GM12875 (cell line): ENCODE measurements around the gene RSPO3.

Source experiments
- H3K4me3 ChIP-seq: one replicate; pipeline ENCODE4 v1.5.1; 2011; ENCODE audit warnings: low read depth, low read length, control low read depth
- TF ChIP-seq, protein P1 (sequence below): IDR thresholded peaks from 2 replicates; pipeline ENCODE4 v1.5.1; 2011; ENCODE audit warnings: low read depth, mild to moderate bottlenecking, control low read depth, inconsistent platforms, low read length, moderate library complexity, borderline replicate concordance; ENCODE audit not compliant: insufficient read depth

Gene RSPO3

GRCh38 chr6:127119102-127120022 lies 891 bp downstream of the RSPO3 start:
- peak overlapping the region; percentile 24 for H3K4me3 ChIP-seq
- TF ChIP-seq, protein P1, sequence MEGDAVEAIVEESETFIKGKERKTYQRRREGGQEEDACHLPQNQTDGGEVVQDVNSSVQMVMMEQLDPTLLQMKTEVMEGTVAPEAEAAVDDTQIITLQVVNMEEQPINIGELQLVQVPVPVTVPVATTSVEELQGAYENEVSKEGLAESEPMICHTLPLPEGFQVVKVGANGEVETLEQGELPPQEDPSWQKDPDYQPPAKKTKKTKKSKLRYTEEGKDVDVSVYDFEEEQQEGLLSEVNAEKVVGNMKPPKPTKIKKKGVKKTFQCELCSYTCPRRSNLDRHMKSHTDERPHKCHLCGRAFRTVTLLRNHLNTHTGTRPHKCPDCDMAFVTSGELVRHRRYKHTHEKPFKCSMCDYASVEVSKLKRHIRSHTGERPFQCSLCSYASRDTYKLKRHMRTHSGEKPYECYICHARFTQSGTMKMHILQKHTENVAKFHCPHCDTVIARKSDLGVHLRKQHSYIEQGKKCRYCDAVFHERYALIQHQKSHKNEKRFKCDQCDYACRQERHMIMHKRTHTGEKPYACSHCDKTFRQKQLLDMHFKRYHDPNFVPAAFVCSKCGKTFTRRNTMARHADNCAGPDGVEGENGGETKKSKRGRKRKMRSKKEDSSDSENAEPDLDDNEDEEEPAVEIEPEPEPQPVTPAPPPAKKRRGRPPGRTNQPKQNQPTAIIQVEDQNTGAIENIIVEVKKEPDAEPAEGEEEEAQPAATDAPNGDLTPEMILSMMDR: no peak

- no peak overlapping the region for H3K4me3 ChIP-seq
- TF ChIP-seq, protein P1: no peak
These were observed 1.7 kb downstream of the RSPO3 start for GRCh38 chr6:127120023-127120786.

- H3K4me3 ChIP-seq: no peak overlapping the region
These were observed 2.5 kb downstream of the RSPO3 start for GRCh38 chr6:127120787-127121636.

GRCh38 chr6:127121637-127121960 lies 3.1 kb downstream of the RSPO3 start:
- TF ChIP-seq, protein P1: no peak
- H3K4me3 ChIP-seq: no peak overlapping the region

More at GRCh38 chr6:127120787-127121636, 2.5 kb downstream of the RSPO3 start:
- TF ChIP-seq, protein P1: peak; percentile 78

GRCh38 chr6:127124172-127124571 lies 5.7 kb downstream of the RSPO3 start:
- H3K4me3 ChIP-seq: no peak overlapping the region
- TF ChIP-seq, protein P1: no peak

- TF ChIP-seq, protein P1: no peak
These were observed 6.2 kb downstream of the RSPO3 start for GRCh38 chr6:127124680-127125079.

More at GRCh38 chr6:127124680-127125079, 6.2 kb downstream of the RSPO3 start:
- H3K4me3 ChIP-seq: no peak overlapping the region
